Bronchial smooth muscle cell (primary cell): Measurements from ENCODE around the gene HUNK. TPM values are rescaled to one million over a fixed set of nuclear protein-coding genes. Genes with fewer than 3 reads are reported as not detected.

Experiments
- total RNA-seq: library from RNA; depleted of rRNA; stranded (reverse); fragments of >200 nt; gene quantifications from 2 replicates; pipeline ENCODE4 v1.2.1, GENCODE V29; 2014

Gene HUNK
- total RNA-seq = under 0.01 TPM in 2 replicates

DNA sequence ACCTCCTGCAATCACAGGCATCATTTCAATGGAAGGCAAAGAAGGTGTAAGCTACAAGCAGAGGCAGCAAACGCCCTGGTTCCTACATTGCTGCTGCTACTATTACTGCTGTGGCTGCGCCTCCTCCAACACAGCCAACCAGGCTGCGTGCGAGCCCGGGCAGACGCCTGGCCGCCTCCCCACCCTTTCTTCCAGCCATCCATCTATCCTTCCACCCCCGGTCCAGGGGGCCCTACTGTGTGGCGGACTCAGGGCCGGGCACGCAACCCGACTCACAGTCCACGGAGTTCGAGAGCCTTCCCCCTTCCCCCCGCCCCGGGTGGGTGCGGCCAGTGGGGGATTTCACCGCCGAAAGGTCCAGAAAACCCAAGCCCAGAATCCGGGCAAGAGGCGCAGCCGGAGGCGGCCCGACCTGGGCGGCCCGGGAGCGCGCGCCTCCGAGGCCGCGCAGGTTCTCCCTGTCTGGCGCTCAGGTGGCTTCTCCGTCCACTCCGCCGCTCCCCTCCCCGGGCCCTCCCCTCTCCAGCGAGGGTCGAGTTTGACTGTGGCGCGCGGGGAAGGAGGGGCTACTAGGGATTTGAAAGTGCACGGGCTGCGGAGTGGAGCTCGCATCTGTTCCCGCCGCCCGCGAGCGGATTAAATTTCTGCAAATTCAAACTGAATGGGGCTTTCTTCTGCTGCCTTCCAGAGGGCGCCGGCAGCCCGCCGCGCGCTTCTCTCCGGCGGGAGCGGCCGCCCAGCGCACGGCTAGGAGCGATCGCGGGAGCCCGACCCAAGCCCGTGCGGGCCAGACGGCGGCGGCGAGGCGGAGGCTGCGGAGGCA lies at the start of gene HUNK:
Gene HUNK (plus strand): TSS at position 569 of the 823 bp plus-strand sequence. CDS start 655 bp downstream, outside the sequence.

Other genes with a start within 250 kb of the HUNK start
- 408 and 430 TPM in 2 replicates for gene SOD1, start 213.3 kb upstream of the HUNK start, total RNA-seq
- 4.3 and 5.4 TPM in 2 replicates for gene SCAF4, start 140.9 kb upstream of the HUNK start, total RNA-seq